Suprapubic skin (tissue), 3 donors: ENCODE data around the gene KYNU.

Experiments
- CTCF ChIP-seq, 2 donors: fragments of 200-600 bp in 1 of 2; fragments of 450-650 bp in 1 of 2; sonication (generic) in 1 of 2; IDR thresholded peaks; one replicate each; pipeline ENCODE4 v1.5.1; 2016 to 2019; ENCODE audit warnings: antibody characterized with exemption in 2 of 2, mild to moderate bottlenecking in 1 of 2, moderate library complexity in 1 of 2
- EP300 ChIP-seq: sonication (generic); formaldehyde crosslinking; IDR thresholded peaks from one replicate; pipeline ENCODE4 v1.6.1; 2017; ENCODE audit warnings: antibody characterized with exemption
- POLR2A ChIP-seq, 2 donors: fragments of 450-650 bp; IDR thresholded peaks; one replicate each; pipeline ENCODE4 v1.6.1; 2017; ENCODE audit warnings: antibody characterized with exemption in 2 of 2, mild to moderate bottlenecking in 2 of 2, moderate library complexity in 2 of 2

GRCh38 chr2:142843731-142844130, 33.7 kb upstream of the KYNU start:
- TF ChIP-seq POLR2A (IDR thresholded peaks at IDR 0.05) (no peak), CTCF (IDR thresholded peaks at IDR 0.05) (no peak), EP300 (no peak)
